ENCODE data around the gene EDN3.

EDN3 gene, protein sequence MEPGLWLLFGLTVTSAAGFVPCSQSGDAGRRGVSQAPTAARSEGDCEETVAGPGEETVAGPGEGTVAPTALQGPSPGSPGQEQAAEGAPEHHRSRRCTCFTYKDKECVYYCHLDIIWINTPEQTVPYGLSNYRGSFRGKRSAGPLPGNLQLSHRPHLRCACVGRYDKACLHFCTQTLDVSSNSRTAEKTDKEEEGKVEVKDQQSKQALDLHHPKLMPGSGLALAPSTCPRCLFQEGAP

DNA sequence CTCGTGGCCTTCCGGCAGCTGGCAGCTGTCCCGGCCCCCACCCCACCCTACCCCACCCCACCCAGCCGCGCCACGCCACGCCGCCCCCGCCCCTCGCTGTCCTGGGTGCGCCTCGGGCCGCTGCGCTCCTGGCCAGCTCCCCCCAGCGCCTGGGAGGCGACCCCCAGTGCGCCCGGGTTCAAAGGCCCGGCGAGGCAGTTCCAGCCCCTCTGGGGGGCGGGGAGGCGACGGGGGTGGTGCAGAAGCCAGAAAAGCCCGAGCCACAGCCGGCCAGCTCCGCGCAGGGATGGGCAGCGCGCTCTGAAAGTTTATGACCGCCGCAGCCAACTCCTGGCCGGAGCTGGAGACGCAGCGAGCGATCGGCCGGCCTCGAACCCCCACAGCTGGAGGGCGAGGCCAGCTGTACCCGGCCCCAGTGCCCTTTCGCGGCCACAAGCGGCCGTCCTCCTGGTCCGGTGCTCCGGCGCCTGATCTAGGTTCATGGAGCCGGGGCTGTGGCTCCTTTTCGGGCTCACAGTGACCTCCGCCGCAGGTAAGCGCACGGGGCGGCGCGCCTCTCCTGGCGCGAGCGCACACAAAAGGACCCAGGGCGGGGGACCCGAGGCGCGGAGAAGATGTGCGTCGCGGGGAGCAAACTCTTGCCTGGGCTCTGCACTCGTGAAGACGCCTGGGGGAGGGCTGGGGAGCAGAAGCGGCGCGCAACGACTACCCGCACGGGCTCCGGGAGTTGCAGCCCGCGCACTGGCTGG, at the start of gene EDN3:
Gene EDN3 (plus strand): TSS at position 279 of the 749 bp plus-strand sequence. CDS start 202 bp downstream, at position 481.
- no peak for ATAC-seq
- no peak for TF ChIP-seq RARB (CRISPR knock-in tag; IDR thresholded peaks at IDR 0.05)
- no peak for TF ChIP-seq OSR1 (CRISPR knock-in tag; IDR thresholded peaks at IDR 0.05)
- TF ChIP-seq, protein P1, sequence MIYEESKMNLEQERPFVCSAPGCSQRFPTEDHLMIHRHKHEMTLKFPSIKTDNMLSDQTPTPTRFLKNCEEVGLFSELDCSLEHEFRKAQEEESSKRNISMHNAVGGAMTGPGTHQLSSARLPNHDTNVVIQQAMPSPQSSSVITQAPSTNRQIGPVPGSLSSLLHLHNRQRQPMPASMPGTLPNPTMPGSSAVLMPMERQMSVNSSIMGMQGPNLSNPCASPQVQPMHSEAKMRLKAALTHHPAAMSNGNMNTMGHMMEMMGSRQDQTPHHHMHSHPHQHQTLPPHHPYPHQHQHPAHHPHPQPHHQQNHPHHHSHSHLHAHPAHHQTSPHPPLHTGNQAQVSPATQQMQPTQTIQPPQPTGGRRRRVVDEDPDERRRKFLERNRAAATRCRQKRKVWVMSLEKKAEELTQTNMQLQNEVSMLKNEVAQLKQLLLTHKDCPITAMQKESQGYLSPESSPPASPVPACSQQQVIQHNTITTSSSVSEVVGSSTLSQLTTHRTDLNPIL (CRISPR knock-in tag; IDR thresholded peaks at IDR 0.05; ENCODE audit: low read depth), result no peak
- TF ChIP-seq ZFP30 (CRISPR knock-in tag; IDR thresholded peaks at IDR 0.05), result no peak
- TF ChIP-seq SNAI2 (CRISPR knock-in tag; IDR thresholded peaks at IDR 0.05), result no peak
- TF ChIP-seq BACH2 (CRISPR knock-in tag; IDR thresholded peaks at IDR 0.05; ENCODE audit: borderline replicate concordance), result no peak
- TF ChIP-seq, protein P2, sequence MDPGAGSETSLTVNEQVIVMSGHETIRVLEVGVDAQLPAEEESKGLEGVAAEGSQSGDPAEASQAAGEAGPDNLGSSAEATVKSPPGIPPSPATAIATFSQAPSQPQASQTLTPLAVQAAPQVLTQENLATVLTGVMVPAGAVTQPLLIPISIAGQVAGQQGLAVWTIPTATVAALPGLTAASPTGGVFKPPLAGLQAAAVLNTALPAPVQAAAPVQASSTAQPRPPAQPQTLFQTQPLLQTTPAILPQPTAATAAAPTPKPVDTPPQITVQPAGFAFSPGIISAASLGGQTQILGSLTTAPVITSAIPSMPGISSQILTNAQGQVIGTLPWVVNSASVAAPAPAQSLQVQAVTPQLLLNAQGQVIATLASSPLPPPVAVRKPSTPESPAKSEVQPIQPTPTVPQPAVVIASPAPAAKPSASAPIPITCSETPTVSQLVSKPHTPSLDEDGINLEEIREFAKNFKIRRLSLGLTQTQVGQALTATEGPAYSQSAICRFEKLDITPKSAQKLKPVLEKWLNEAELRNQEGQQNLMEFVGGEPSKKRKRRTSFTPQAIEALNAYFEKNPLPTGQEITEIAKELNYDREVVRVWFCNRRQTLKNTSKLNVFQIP (CRISPR knock-in tag; IDR thresholded peaks at IDR 0.05; ENCODE audit: borderline replicate concordance, low read depth), result no peak
- TF ChIP-seq TCF4 (CRISPR knock-in tag; IDR thresholded peaks at IDR 0.05; ENCODE audit: borderline replicate concordance), result no peak
- no peak for TF ChIP-seq GLIS3 (CRISPR knock-in tag; IDR thresholded peaks at IDR 0.05)
- no peak for TF ChIP-seq ESRRG (CRISPR knock-in tag; IDR thresholded peaks at IDR 0.05)

DNA sequence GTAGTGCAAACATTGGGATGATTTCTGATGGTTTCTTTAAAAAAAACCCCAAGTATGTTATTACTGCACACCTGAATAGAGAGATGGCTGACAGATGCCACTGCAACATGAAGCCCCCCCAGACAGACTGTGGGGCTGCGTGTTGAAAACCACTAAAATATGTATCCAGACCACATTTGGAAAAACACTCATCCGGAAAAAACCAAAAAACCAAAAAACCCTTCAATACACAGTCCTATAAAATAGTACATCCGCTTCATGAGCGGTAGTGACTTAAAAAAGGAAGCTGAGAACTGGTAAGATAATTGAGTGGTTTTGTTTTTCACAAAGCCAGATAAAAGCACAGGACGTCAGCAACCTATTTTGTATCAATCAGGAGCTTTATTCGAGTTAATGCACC, 47.1 kb upstream of the EDN3 start:
- TF ChIP-seq ARNTL (CRISPR knock-in tag; IDR thresholded peaks at IDR 0.05; ENCODE audit: borderline replicate concordance, low read depth) (no peak), CSDC2 (CRISPR knock-in tag; IDR thresholded peaks at IDR 0.05) (no peak), BACH2 (CRISPR knock-in tag; IDR thresholded peaks at IDR 0.05; ENCODE audit: borderline replicate concordance) (no peak), ZFP30 (CRISPR knock-in tag; IDR thresholded peaks at IDR 0.05) (no peak)
- TF ChIP-seq, protein P2 (CRISPR knock-in tag; IDR thresholded peaks at IDR 0.05; ENCODE audit: borderline replicate concordance, low read depth), result no peak

DNA sequence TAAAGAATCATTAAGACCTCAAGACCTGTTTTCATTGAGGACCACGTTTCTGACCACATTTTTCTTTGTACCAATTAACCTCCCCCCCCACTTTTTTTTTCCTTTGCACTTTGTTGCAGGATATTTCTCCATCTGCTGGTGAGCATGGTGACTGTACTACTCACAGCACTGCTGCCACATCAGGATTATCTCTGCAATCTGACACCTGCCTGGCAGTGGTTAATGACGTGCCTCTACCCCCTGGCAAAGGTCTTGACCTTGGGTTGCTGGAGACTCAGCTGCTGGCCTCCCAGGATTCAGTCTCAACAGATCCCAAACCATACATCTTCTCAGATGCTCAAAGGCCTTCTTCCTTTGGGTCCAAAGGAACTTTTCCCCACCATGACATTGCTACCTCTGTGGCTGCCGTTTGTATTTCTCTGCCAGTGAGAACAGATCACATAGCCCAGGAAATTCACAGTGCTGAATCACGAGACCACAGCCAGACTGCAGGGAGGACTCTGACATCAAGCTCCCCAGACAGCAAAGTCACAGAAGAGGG, 46.6 kb upstream of the EDN3 start:
- TF ChIP-seq, protein P1 (CRISPR knock-in tag; IDR thresholded peaks at IDR 0.05; ENCODE audit: low read depth), result no peak
- TF ChIP-seq, protein P2 (CRISPR knock-in tag; IDR thresholded peaks at IDR 0.05; ENCODE audit: borderline replicate concordance, low read depth), result no peak
- no peak for TF ChIP-seq CSDC2 (CRISPR knock-in tag; IDR thresholded peaks at IDR 0.05)
- no peak for TF ChIP-seq ZFP30 (CRISPR knock-in tag; IDR thresholded peaks at IDR 0.05)
- TF ChIP-seq ZNF70 (CRISPR knock-in tag; IDR thresholded peaks at IDR 0.05), result no peak
- no peak for TF ChIP-seq TCF4 (CRISPR knock-in tag; IDR thresholded peaks at IDR 0.05; ENCODE audit: borderline replicate concordance)
- TF ChIP-seq ZC3H10 (CRISPR knock-in tag; IDR thresholded peaks at IDR 0.05), result no peak
- no peak for TF ChIP-seq ISL1 (CRISPR knock-in tag; IDR thresholded peaks at IDR 0.05)
- no peak for TF ChIP-seq GLIS3 (CRISPR knock-in tag; IDR thresholded peaks at IDR 0.05)
- TF ChIP-seq, protein P3, sequence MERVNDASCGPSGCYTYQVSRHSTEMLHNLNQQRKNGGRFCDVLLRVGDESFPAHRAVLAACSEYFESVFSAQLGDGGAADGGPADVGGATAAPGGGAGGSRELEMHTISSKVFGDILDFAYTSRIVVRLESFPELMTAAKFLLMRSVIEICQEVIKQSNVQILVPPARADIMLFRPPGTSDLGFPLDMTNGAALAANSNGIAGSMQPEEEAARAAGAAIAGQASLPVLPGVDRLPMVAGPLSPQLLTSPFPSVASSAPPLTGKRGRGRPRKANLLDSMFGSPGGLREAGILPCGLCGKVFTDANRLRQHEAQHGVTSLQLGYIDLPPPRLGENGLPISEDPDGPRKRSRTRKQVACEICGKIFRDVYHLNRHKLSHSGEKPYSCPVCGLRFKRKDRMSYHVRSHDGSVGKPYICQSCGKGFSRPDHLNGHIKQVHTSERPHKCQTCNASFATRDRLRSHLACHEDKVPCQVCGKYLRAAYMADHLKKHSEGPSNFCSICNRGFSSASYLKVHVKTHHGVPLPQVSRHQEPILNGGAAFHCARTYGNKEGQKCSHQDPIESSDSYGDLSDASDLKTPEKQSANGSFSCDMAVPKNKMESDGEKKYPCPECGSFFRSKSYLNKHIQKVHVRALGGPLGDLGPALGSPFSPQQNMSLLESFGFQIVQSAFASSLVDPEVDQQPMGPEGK (CRISPR knock-in tag; IDR thresholded peaks at IDR 0.05; ENCODE audit: borderline replicate concordance), result no peak
- no peak for ATAC-seq

More for the DNA sequence above, 47.1 kb upstream of the EDN3 start:
- ATAC-seq, result no peak

All from SK-N-SH treated with all-trans-retinoic acid at 6 μM for 48 hours (cell line).